ENCODE measurements around the gene ANTXR1. TPM values are rescaled to one million over a fixed set of nuclear protein-coding genes. Genes with fewer than 3 reads are reported as not detected.
A peak's percentile ranks its signal among the peaks of the same experiment; 100 is the strongest.

ANTXR1 gene
- total and polyA plus RNA-seq, 9 of the 15 experiments (the other 6 are each of a cell fraction or from before 2014, with no cell fraction given): 0.07 to 1.00 (median 0.54) TPM

GRCh38 chr2:69061525-69061924 is 48.5 kb downstream of the ANTXR1 start (continued):
- peak; percentile 20 to 36; a peak in 2 of 4 replicates for TF ChIP-seq RAD21 (CRISPR knock-in tag; conservative IDR thresholded peaks at IDR 0.05 in 1 of 2, IDR thresholded peaks at IDR 0.05 in 1 of 2)
- TF ChIP-seq CTCF (IDR thresholded peaks at IDR 0.05 in 2 of 3, conservative IDR thresholded peaks at IDR 0.05 in 1 of 3; ENCODE audit: insufficient read depth in 2 of 3, low read depth in 1 of 3, low read length in 3 of 3): peak in 1 of 3 experiments; percentile 14; a peak in 1 of 6 replicates
- TF ChIP-seq ZNF583 (CRISPR knock-in tag; IDR thresholded peaks at IDR 0.05): no peak
- TF ChIP-seq MCM3 (IDR thresholded peaks at IDR 0.05): no peak
- TF ChIP-seq POLR2A (conservative IDR thresholded peaks at IDR 0.05): no peak
- TF ChIP-seq BDP1 (IDR thresholded peaks at IDR 0.05; ENCODE audit: insufficient read depth, insufficient read length): no peak
- TF ChIP-seq ARID4B (CRISPR knock-in tag; IDR thresholded peaks at IDR 0.05): no peak
